GM23338 (cell line): Measurements from ENCODE around the gene NMD3.

Source experiments
- EZH2 ChIP-seq: fragments of 200-600 bp; sonication (generic); IDR thresholded peaks from one replicate; pipeline ENCODE4 v1.8.0; 2017; ENCODE audit warnings: antibody characterized with exemption, mild to moderate bottlenecking, low read depth; ENCODE audit not compliant: unreplicated experiment
- EZH2phosphoT487 ChIP-seq: fragments of 200-600 bp; sonication (generic); IDR thresholded peaks from one replicate; pipeline ENCODE4 v1.8.1; 2018; ENCODE audit warnings: antibody characterized with exemption; ENCODE audit not compliant: unreplicated experiment
- POLR2AphosphoS5 ChIP-seq: IDR thresholded peaks from 2 replicates; pipeline ENCODE4 v1.6.1; 2016; ENCODE audit warnings: antibody characterized with exemption, low read depth
- TF ChIP-seq, protein P1 (sequence below), 2 experiments: fragments of 200-600 bp in 1 of 2; sonication (generic) in 1 of 2; conservative IDR thresholded peaks; 2 replicates each; pipeline versions ENCODE4 v1.5.1 to v1.6.1; 2016 to 2017; ENCODE audit warnings: antibody characterized with exemption in 2 of 2, low read depth in 2 of 2, mild to moderate bottlenecking in 2 of 2, moderate library complexity in 1 of 2
- TF ChIP-seq, protein P2 (sequence below): IDR thresholded peaks from one replicate; pipeline ENCODE4 v1.6.1; 2018; ENCODE audit warnings: antibody characterized with exemption; ENCODE audit not compliant: unreplicated experiment
- TF ChIP-seq, protein P3 (sequence below): IDR thresholded peaks from 2 replicates; pipeline ENCODE4 v1.6.1; 2016; ENCODE audit warnings: antibody characterized with exemption

DNA sequence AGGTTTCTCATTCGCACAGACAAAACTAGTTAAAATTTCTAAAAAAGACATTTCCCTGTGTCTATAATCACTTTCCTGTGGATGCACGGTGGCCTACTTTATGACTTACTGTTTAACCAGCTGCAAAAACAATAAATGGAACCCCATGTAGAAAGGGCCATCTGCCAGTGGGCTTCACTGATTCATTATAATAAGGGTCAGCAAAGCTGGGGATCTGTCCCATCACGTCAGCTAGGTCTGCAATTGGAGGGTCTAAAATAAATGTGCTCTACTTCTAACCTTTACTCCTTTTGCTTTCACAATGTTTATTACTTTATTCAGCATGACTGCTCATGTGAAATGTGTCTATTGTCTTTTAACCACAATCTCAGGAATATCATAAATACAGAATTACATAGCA, 43.1 kb upstream of the NMD3 start:
- no peak for TF ChIP-seq POLR2AphosphoS5
- no peak for TF ChIP-seq EZH2phosphoT487
- TF ChIP-seq, protein P1, sequence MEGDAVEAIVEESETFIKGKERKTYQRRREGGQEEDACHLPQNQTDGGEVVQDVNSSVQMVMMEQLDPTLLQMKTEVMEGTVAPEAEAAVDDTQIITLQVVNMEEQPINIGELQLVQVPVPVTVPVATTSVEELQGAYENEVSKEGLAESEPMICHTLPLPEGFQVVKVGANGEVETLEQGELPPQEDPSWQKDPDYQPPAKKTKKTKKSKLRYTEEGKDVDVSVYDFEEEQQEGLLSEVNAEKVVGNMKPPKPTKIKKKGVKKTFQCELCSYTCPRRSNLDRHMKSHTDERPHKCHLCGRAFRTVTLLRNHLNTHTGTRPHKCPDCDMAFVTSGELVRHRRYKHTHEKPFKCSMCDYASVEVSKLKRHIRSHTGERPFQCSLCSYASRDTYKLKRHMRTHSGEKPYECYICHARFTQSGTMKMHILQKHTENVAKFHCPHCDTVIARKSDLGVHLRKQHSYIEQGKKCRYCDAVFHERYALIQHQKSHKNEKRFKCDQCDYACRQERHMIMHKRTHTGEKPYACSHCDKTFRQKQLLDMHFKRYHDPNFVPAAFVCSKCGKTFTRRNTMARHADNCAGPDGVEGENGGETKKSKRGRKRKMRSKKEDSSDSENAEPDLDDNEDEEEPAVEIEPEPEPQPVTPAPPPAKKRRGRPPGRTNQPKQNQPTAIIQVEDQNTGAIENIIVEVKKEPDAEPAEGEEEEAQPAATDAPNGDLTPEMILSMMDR (conservative IDR thresholded peaks at IDR 0.05; ENCODE audit: low read depth in 2 of 2): no peak
- no peak for TF ChIP-seq EZH2
- TF ChIP-seq, protein P2, sequence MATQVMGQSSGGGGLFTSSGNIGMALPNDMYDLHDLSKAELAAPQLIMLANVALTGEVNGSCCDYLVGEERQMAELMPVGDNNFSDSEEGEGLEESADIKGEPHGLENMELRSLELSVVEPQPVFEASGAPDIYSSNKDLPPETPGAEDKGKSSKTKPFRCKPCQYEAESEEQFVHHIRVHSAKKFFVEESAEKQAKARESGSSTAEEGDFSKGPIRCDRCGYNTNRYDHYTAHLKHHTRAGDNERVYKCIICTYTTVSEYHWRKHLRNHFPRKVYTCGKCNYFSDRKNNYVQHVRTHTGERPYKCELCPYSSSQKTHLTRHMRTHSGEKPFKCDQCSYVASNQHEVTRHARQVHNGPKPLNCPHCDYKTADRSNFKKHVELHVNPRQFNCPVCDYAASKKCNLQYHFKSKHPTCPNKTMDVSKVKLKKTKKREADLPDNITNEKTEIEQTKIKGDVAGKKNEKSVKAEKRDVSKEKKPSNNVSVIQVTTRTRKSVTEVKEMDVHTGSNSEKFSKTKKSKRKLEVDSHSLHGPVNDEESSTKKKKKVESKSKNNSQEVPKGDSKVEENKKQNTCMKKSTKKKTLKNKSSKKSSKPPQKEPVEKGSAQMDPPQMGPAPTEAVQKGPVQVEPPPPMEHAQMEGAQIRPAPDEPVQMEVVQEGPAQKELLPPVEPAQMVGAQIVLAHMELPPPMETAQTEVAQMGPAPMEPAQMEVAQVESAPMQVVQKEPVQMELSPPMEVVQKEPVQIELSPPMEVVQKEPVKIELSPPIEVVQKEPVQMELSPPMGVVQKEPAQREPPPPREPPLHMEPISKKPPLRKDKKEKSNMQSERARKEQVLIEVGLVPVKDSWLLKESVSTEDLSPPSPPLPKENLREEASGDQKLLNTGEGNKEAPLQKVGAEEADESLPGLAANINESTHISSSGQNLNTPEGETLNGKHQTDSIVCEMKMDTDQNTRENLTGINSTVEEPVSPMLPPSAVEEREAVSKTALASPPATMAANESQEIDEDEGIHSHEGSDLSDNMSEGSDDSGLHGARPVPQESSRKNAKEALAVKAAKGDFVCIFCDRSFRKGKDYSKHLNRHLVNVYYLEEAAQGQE: no peak
- TF ChIP-seq, protein P3, sequence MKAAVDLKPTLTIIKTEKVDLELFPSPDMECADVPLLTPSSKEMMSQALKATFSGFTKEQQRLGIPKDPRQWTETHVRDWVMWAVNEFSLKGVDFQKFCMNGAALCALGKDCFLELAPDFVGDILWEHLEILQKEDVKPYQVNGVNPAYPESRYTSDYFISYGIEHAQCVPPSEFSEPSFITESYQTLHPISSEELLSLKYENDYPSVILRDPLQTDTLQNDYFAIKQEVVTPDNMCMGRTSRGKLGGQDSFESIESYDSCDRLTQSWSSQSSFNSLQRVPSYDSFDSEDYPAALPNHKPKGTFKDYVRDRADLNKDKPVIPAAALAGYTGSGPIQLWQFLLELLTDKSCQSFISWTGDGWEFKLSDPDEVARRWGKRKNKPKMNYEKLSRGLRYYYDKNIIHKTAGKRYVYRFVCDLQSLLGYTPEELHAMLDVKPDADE: no peak
